Immature natural killer cell (primary cell): ENCODE data around the gene RAB13. TPM values are rescaled to one million over a fixed set of nuclear protein-coding genes. Genes with fewer than 3 reads are reported as not detected.

Experiments used
- DNase-seq, 3 donors: peaks; one replicate each; pipeline ENCODE4 v3.0.0; 2022; ENCODE audit warnings: mixed read lengths in 1 of 3
- H3K27ac Mint-ChIP-seq, 6 donors: one replicate each; pipeline ENCODE4 v1.8.0; 2020; ENCODE audit warnings: mixed read lengths in 6 of 6, mild to moderate bottlenecking in 5 of 6, inconsistent platforms in 4 of 6, moderate library complexity in 3 of 6
- H3K27me3 Mint-ChIP-seq, 3 donors: one replicate each; pipeline ENCODE4 v1.8.0; 2020 to 2021; ENCODE audit warnings: low read depth in 3 of 3, mild to moderate bottlenecking in 3 of 3, mixed read lengths in 3 of 3, moderate library complexity in 3 of 3, inconsistent platforms in 1 of 3
- H3K36me3 Mint-ChIP-seq, 3 donors: one replicate each; pipeline ENCODE4 v1.8.0; 2020; ENCODE audit warnings: mixed read lengths in 3 of 3, inconsistent platforms in 2 of 3, mild to moderate bottlenecking in 2 of 3
- H3K4me1 Mint-ChIP-seq, 2 donors: one replicate each; pipeline ENCODE4 v1.8.0; 2020; ENCODE audit warnings: inconsistent platforms in 2 of 2, mild to moderate bottlenecking in 2 of 2, mixed read lengths in 2 of 2, moderate library complexity in 1 of 2
- H3K4me3 Mint-ChIP-seq, 5 donors: one replicate each; pipeline ENCODE4 v1.8.0; 2020; ENCODE audit warnings: mild to moderate bottlenecking in 5 of 5, mixed read lengths in 5 of 5, inconsistent platforms in 3 of 5, moderate library complexity in 3 of 5
- H3K9me3 Mint-ChIP-seq, 6 donors: one replicate each; pipeline ENCODE4 v1.8.0; 2020; ENCODE audit warnings: mild to moderate bottlenecking in 6 of 6, mixed read lengths in 6 of 6, inconsistent platforms in 4 of 6, moderate library complexity in 3 of 6
- polyA plus RNA-seq, 3 donors: library from polyadenylated mRNA; unstranded; fragments of 300-500 nt; fragmentation: Illumina TruSeq; gene quantifications; one replicate each; pipeline ENCODE4 v1.2.3, GENCODE V29; 2021

The RAB13 gene
- polyA plus RNA-seq, 3 donors from 2014 or later = not detected

GRCh38 chr1:153958111-153958960 lies 27.8 kb downstream of the RAB13 start, which contains the start of gene CRTC2:
CRTC2 (minus strand) TSS chr1:153958612; CDS start chr1:153958497, 115 bp downstream.
- Mint-ChIP-seq H3K27me3 (peaks cover 0 to 10% (median 5%) of the 10 kb centered on the region in 3 donors), H3K4me3 (peak within 1 kb of the TSS; percentile 91 to 99 (median 96)), H3K9me3 (no peaks in the 10 kb centered on the region), H3K27ac (peak within 1 kb of the TSS; percentile 94 to 98 (median 96)), H3K4me1 (peaks cover 57 to 64% of the 10 kb centered on the region in 2 donors), H3K36me3 (peaks cover 0 to 15% (median 6%) of the 10 kb centered on the region in 3 donors)
- peak; percentile 95 to 96 (median 96) for DNase-seq

- peak; percentile 51 to 68 (median 57) for DNase-seq
- peak overlapping the region; percentile 94 to 98 (median 96) for H3K27ac Mint-ChIP-seq
- peaks cover 0 to 8% (median 5%) of the 10 kb centered on the region in 3 donors for H3K27me3 Mint-ChIP-seq
- H3K4me3 Mint-ChIP-seq = peak overlapping the region; percentile 91 to 99 (median 96)
- H3K36me3 Mint-ChIP-seq = peaks cover 0 to 17% (median 6%) of the 10 kb centered on the region in 3 donors
- no peaks in the 10 kb centered on the region for H3K9me3 Mint-ChIP-seq
- H3K4me1 Mint-ChIP-seq = peaks cover 52 to 58% of the 10 kb centered on the region in 2 donors
Measured at GRCh38 chr1:153957744-153958110, 28.4 kb downstream of the RAB13 start.

GRCh38 chr1:153956997-153957715 lies 29.0 kb downstream of the RAB13 start:
- Mint-ChIP-seq H3K36me3 (peaks cover 0 to 18% (median 6%) of the 10 kb centered on the region in 3 donors), H3K9me3 (no peaks in the 10 kb centered on the region), H3K27ac (peak overlapping the region; percentile 94 to 98 (median 96)), H3K4me3 (peak overlapping the region; percentile 91 to 99 (median 96)), H3K4me1 (peaks cover 47 to 52% of the 10 kb centered on the region in 2 donors), H3K27me3 (peaks cover 0 to 8% (median 5%) of the 10 kb centered on the region in 3 donors)
- no peak for DNase-seq

- Mint-ChIP-seq H3K4me1 (peaks cover 40 to 48% of the 10 kb centered on the region in 2 donors), H3K27ac (peak overlapping the region in 1 of 6 donors; percentile 49), H3K4me3 (no peak overlapping the region), H3K27me3 (peaks cover 0 to 11% (median 5%) of the 10 kb centered on the region in 3 donors), H3K9me3 (no peaks in the 10 kb centered on the region), H3K36me3 (peaks cover 10 to 31% (median 17%) of the 10 kb centered on the region in 3 donors)
- no peak for DNase-seq
Measured at GRCh38 chr1:153954826-153955225, 31.3 kb downstream of the RAB13 start.

- no peak overlapping the region for H3K4me3 Mint-ChIP-seq
- peaks cover 10 to 31% (median 17%) of the 10 kb centered on the region in 3 donors for H3K36me3 Mint-ChIP-seq
- H3K27ac Mint-ChIP-seq = peak overlapping the region in 5 of 6 donors; percentile 4 to 83 (median 43)
- peaks cover 0 to 11% (median 5%) of the 10 kb centered on the region in 3 donors for H3K27me3 Mint-ChIP-seq
- H3K4me1 Mint-ChIP-seq = peaks cover 40 to 47% of the 10 kb centered on the region in 2 donors
- no peaks in the 10 kb centered on the region for H3K9me3 Mint-ChIP-seq
- no peak for DNase-seq
Measured at GRCh38 chr1:153953859-153954365, 32.2 kb downstream of the RAB13 start.

- no peak overlapping the region for H3K4me3 Mint-ChIP-seq
- no peaks in the 10 kb centered on the region for H3K9me3 Mint-ChIP-seq
- H3K27ac Mint-ChIP-seq = no peak overlapping the region
Measured at GRCh38 chr1:153951801-153952200, 34.3 kb downstream of the RAB13 start.

GRCh38 chr1:153951183-153951582 lies 35.0 kb downstream of the RAB13 start:
- no peak for DNase-seq
- Mint-ChIP-seq H3K9me3 (no peaks in the 10 kb centered on the region), H3K4me1 (peaks cover 29 to 30% of the 10 kb centered on the region in 2 donors), H3K27me3 (peaks cover 0 to 6% (median 3%) of the 10 kb centered on the region in 3 donors), H3K27ac (peak overlapping the region in 1 of 6 donors; percentile 5), H3K4me3 (no peak overlapping the region), H3K36me3 (peaks cover 10 to 36% (median 21%) of the 10 kb centered on the region in 3 donors)

More at GRCh38 chr1:153951801-153952200, 34.3 kb downstream of the RAB13 start:
- DNase-seq = no peak
- Mint-ChIP-seq H3K4me1 (peaks cover 33 to 34% of the 10 kb centered on the region in 2 donors), H3K36me3 (peaks cover 10 to 36% (median 21%) of the 10 kb centered on the region in 3 donors), H3K27me3 (peaks cover 0 to 5% (median 3%) of the 10 kb centered on the region in 3 donors)

- Mint-ChIP-seq H3K4me1 (peaks cover 43 to 47% of the 10 kb centered on the region in 2 donors), H3K9me3 (no peaks in the 10 kb centered on the region), H3K27me3 (peaks cover 11 to 23% (median 13%) of the 10 kb centered on the region in 3 donors), H3K4me3 (peak within 1 kb of the TSS; percentile 93 to 100 (median 98)), H3K27ac (peak within 1 kb of the TSS; percentile 96 to 100 (median 100)), H3K36me3 (peaks cover 14 to 31% (median 23%) of the 10 kb centered on the region in 3 donors)
- DNase-seq = peak; percentile 79 to 82 (median 81)
Measured at GRCh38 chr1:153946622-153947241, 39.4 kb downstream of the RAB13 start, which contains the start of gene DENND4B. DENND4B (minus strand) TSS chr1:153946718; CDS start chr1:153944374, 2,344 bp downstream.

GRCh38 chr1:153945795-153946621 lies 40.1 kb downstream of the RAB13 start:
- Mint-ChIP-seq H3K4me1 (peaks cover 45 to 47% of the 10 kb centered on the region in 2 donors), H3K27ac (peak overlapping the region; percentile 96 to 100 (median 100)), H3K36me3 (peaks cover 12 to 34% (median 22%) of the 10 kb centered on the region in 3 donors), H3K4me3 (peak overlapping the region; percentile 93 to 100 (median 98)), H3K27me3 (peaks cover 11 to 22% (median 13%) of the 10 kb centered on the region in 3 donors), H3K9me3 (no peaks in the 10 kb centered on the region)
- DNase-seq = peak; percentile 88 to 90 (median 90)

- Mint-ChIP-seq H3K9me3 (no peaks in the 10 kb centered on the region), H3K27ac (peak overlapping the region; percentile 96 to 100 (median 100)), H3K4me1 (peaks cover 44 to 48% of the 10 kb centered on the region in 2 donors), H3K36me3 (peaks cover 9 to 31% (median 19%) of the 10 kb centered on the region in 3 donors), H3K27me3 (peaks cover 11 to 20% (median 13%) of the 10 kb centered on the region in 3 donors), H3K4me3 (peak overlapping the region; percentile 93 to 100 (median 98))
- DNase-seq = peak; percentile 91 to 92 (median 92)
Measured at GRCh38 chr1:153945131-153945794, 40.9 kb downstream of the RAB13 start.

- peaks cover 49% of the 10 kb centered on the region in 2 donors for H3K4me1 Mint-ChIP-seq
- H3K4me3 Mint-ChIP-seq = peak overlapping the region; percentile 93 to 100 (median 98)
- DNase-seq = no peak
- H3K36me3 Mint-ChIP-seq = peaks cover 9 to 32% (median 19%) of the 10 kb centered on the region in 3 donors
- peaks cover 11 to 20% (median 13%) of the 10 kb centered on the region in 3 donors for H3K27me3 Mint-ChIP-seq
- H3K9me3 Mint-ChIP-seq = no peaks in the 10 kb centered on the region
- H3K27ac Mint-ChIP-seq = peak overlapping the region; percentile 96 to 100 (median 100)
Measured at GRCh38 chr1:153944827-153945117, 41.4 kb downstream of the RAB13 start.
